A673 (cell line): ENCODE data around the gene ARHGAP8. TPM values are rescaled to one million over a fixed set of nuclear protein-coding genes. Genes with fewer than 3 reads are reported as not detected.

Source experiments
- BruUV-seq: library from RNA; stranded (reverse); fragments of 400-500 nt; replicated peaks from 2 replicates; lab custom pipeline; 2021; lab: Mats Ljungman, UMichigan
- CTCF ChIA-PET: fragments of 300-600 bp; sonication (Branson Sonifier 250); formaldehyde crosslinking; loops from one replicate; lab custom pipeline; 2022; ENCODE audit warnings: antibody characterized with exemption; lab: Charles Lee
- POLR2A ChIA-PET: fragments of 300-600 bp; sonication (Branson Sonifier 250); formaldehyde crosslinking; loops from one replicate; lab custom pipeline; 2022; ENCODE audit warnings: antibody characterized with exemption; ENCODE audit not compliant: low non-redundant PET; lab: Charles Lee
- DNase-seq: peaks from one replicate; pipeline ENCODE4 v3.0.0-alpha.2; 2015; ENCODE audit warnings: low spot score
- H3K27ac ChIP-seq: fragments of 200-600 bp; sonication (generic); 2 replicates; pipeline ENCODE4 v1.5.1; 2016; ENCODE audit warnings: mixed run types, low read depth, mild to moderate bottlenecking, mixed read lengths, antibody characterized with exemption, low read length; ENCODE audit not compliant: poor library complexity, severe bottlenecking
- H3K27me3 ChIP-seq: fragments of 200-600 bp; sonication (generic); replicated peaks from 2 replicates; pipeline ENCODE4 v1.6.1; 2017; ENCODE audit warnings: mixed run types, low read depth, mild to moderate bottlenecking, mixed read lengths, antibody characterized with exemption, low read length; ENCODE audit not compliant: insufficient read depth, poor library complexity
- H3K36me3 ChIP-seq: fragments of 200-600 bp; sonication (generic); 2 replicates; pipeline ENCODE4 v1.6.1; 2016; ENCODE audit warnings: mixed run types, mild to moderate bottlenecking, mixed read lengths, antibody characterized with exemption, low read length; ENCODE audit not compliant: insufficient read depth, poor library complexity, severe bottlenecking
- H3K4me1 ChIP-seq: fragments of 200-600 bp; sonication (generic); 2 replicates; pipeline ENCODE4 v1.6.1; 2017; ENCODE audit warnings: mixed run types, mild to moderate bottlenecking, mixed read lengths, antibody characterized with exemption, low read length; ENCODE audit not compliant: insufficient read depth, poor library complexity, severe bottlenecking
- H3K4me3 ChIP-seq: fragments of 200-600 bp; sonication (generic); 2 replicates; pipeline ENCODE4 v1.5.1; 2016; ENCODE audit warnings: low read depth, mixed run types, mild to moderate bottlenecking, mixed read lengths, low read length; ENCODE audit not compliant: poor library complexity, severe bottlenecking
- H3K9me3 ChIP-seq: fragments of 200-600 bp; sonication (generic); 2 replicates; pipeline ENCODE4 v1.6.1; 2016; ENCODE audit warnings: mixed run types, low read depth, mild to moderate bottlenecking, mixed read lengths, antibody characterized with exemption, low read length; ENCODE audit not compliant: poor library complexity, severe bottlenecking
- EZH2 ChIP-seq: fragments of 200-600 bp; sonication (generic); IDR thresholded peaks from 2 replicates; pipeline ENCODE4 v1.6.1; 2017; ENCODE audit warnings: borderline replicate concordance, low read depth, mild to moderate bottlenecking, mixed read lengths, antibody characterized with exemption, low read length; ENCODE audit not compliant: poor library complexity, severe bottlenecking
- intact Hi-C: fragments of 100-400 bp; cut with micrococcal nuclease; formaldehyde crosslinking; loops from one replicate; pipeline ENCODE4 v1.10.0; 2022; ENCODE audit not compliant: unreplicated experiment
- total RNA-seq: library from RNA; stranded (reverse); gene quantifications from 2 replicates; pipeline ENCODE4 v1.2.3, GENCODE V29; 2021
- TF ChIP-seq, protein P1 (sequence below): fragments of 300-800, 200-600 bp; sonication (generic); conservative IDR thresholded peaks from 2 replicates; pipeline ENCODE4 v1.5.1; 2017; ENCODE audit warnings: low read depth, mild to moderate bottlenecking, antibody characterized with exemption, low read length, moderate library complexity, mixed read lengths

Gene ARHGAP8
- total RNA-seq, 1 experiment from 2014 or later = not detected

DNA sequence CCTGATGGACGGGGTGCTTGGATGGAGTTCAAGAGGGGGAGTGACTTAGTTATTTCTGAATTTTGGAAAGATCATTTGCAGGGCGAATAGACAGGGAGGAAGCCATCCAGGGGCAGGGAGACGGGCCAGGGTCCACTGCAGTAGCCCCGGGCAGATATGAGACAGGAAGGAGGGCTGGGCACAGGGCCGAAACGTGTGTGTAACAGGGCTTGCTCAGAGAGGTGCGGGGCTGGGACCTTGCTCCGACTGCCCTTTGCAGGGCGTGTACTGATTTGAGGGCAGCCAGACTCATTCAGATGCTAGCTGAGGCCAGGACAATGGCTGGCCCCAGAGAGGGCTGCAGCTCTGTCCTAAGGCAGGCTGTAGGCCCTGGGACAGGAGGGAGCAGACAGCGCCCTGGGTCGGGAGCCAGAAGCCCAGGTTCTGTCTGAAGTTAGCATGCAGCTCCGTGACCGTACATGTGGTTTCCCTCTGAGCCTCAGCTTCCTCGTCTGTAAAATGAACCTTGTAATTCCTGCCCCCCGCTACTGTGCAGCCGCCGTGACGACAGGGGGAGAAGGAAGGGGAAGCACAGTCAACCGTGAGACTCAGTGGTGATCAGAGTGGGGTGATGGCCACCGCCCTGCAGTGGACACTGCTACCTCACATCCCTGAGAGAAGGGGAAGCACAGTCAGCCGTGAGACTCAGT is 154.0 kb downstream of the ARHGAP8 start:
- Histone ChIP-seq H3K9me3 (peaks cover 6% of the 10 kb centered on the region), H3K27ac (no peak overlapping the region), H3K4me1 (no peaks in the 10 kb centered on the region), H3K27me3 (no peaks in the 10 kb centered on the region), H3K36me3 (peaks cover 5% of the 10 kb centered on the region), H3K4me3 (no peak overlapping the region)
- intact Hi-C loops = no loop called here
- DNase-seq = no peak
- no peak for TF ChIP-seq EZH2
- TF ChIP-seq, protein P1, sequence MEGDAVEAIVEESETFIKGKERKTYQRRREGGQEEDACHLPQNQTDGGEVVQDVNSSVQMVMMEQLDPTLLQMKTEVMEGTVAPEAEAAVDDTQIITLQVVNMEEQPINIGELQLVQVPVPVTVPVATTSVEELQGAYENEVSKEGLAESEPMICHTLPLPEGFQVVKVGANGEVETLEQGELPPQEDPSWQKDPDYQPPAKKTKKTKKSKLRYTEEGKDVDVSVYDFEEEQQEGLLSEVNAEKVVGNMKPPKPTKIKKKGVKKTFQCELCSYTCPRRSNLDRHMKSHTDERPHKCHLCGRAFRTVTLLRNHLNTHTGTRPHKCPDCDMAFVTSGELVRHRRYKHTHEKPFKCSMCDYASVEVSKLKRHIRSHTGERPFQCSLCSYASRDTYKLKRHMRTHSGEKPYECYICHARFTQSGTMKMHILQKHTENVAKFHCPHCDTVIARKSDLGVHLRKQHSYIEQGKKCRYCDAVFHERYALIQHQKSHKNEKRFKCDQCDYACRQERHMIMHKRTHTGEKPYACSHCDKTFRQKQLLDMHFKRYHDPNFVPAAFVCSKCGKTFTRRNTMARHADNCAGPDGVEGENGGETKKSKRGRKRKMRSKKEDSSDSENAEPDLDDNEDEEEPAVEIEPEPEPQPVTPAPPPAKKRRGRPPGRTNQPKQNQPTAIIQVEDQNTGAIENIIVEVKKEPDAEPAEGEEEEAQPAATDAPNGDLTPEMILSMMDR = no peak
- ChIA-PET POLR2A (interaction anchor here (0.7 kb wide), 1 partner anchor 831 kb away, joined by 4 read pairs; no protein-coding TSS in a partner anchor), CTCF (no interaction called here)
- no TSS peak for BruUV-seq

GRCh38 chr22:44906999-44907644 is 154.7 kb downstream of the ARHGAP8 start:
- Histone ChIP-seq H3K9me3 (no peaks in the 10 kb centered on the region), H3K27me3 (no peaks in the 10 kb centered on the region), H3K36me3 (peaks cover under 1% of the 10 kb centered on the region), H3K27ac (no peak overlapping the region), H3K4me1 (no peaks in the 10 kb centered on the region), H3K4me3 (no peak overlapping the region)
- ChIA-PET POLR2A (interaction anchor here (0.7 kb wide), 1 partner anchor 830 kb away, joined by 4 read pairs; no protein-coding TSS in a partner anchor), CTCF (no interaction called here)
- BruUV-seq = no TSS peak
- DNase-seq = no peak
- intact Hi-C loops = no loop called here
- no peak for TF ChIP-seq EZH2
- TF ChIP-seq, protein P1 = no peak

DNA sequence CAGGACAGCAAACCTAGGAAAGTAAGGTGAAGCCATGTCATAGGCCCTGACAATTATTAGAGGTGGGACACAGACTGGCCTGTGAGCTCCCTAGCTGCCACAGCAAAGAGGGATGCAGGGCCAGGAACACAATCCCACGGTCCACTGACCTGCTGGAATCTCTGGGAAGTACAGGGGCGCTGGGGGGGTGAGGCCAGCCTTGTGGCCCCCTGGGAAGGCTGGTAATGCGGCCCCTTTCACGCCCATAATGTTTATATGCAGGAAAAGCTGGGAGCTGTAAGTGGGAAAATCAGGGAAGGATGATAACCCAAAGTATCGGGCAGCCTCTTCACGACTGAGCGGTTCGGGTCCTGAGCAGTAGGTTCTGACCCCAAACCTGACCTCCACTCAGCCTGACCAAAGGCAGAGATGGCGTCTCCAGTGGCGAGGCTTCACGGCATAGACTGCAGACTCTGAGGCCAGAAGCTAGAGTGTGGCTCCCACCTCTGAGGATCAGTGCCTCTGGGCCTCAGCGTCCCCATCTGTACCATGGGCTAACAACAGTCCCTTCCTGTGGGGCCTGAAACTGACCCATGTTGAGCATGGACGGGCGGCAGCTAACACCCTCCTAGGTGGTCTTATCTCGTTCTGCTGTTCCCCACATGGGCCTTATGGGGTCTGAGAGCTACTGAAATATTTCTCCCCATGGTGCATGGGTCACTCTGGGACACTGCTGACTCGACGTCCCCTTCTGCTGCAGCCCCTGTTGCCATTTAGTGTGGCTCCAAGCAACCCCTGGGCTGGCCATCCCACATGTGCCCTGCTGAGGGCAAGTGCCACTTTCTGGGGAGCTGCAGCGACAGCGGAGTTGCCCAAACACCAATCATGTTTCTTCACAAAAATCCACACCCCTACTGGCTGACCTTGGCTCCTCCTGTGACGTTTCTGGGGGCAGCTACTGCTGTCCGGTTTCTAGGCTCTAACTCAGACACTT is 155.7 kb downstream of the ARHGAP8 start:
- ChIA-PET CTCF (no interaction called here), POLR2A (no interaction called here)
- Histone ChIP-seq H3K9me3 (no peaks in the 10 kb centered on the region), H3K27ac (no peak overlapping the region), H3K27me3 (no peaks in the 10 kb centered on the region), H3K4me3 (no peak overlapping the region), H3K4me1 (no peaks in the 10 kb centered on the region), H3K36me3 (peaks cover 3% of the 10 kb centered on the region)
- TF ChIP-seq, protein P1 = no peak
- TF ChIP-seq EZH2 = no peak
- no TSS peak for BruUV-seq
- intact Hi-C loops = no loop called here
- DNase-seq = no peak
